K562 (cell line): ENCODE measurements around the gene HK1. TPM values are rescaled to one million over a fixed set of nuclear protein-coding genes. Genes with fewer than 3 reads are reported as not detected.

Experiments
- ATAC-seq: fragments of 200-7000 bp; cut with Tn5 transposase; 3 replicates; pipeline ENCODE4 v1.9.1; 2020; ENCODE audit warnings: moderate library complexity
- BruUV-seq: library from RNA; stranded (reverse); fragments of 400-500 nt; replicated peaks from 2 replicates; lab custom pipeline; 2021; lab: Mats Ljungman, UMichigan
- CTCF ChIA-PET: fragments of 300-600 bp; formaldehyde crosslinking; extraction: SDS; loops from one replicate; lab custom pipeline; 2021; ENCODE audit warnings: low intra/inter-chr PET ratio; lab: Yijun Ruan, JAX
- POLR2A ChIA-PET: fragments of 300-600, 350-650 bp; sonication (Branson Sonifier 250); formaldehyde crosslinking; extraction: SDS; loops from one replicate; lab custom pipeline; 2021; ENCODE audit warnings: antibody characterized with exemption, inconsistent platforms; lab: Yijun Ruan, JAX
- DNase-seq, 4 experiments: peaks; one replicate each; pipeline versions ENCODE4 v3.0.0 to v3.0.0-alpha.2; 2011 to 2018; ENCODE audit warnings: low spot score in 3 of 4, mixed read lengths in 3 of 4; ENCODE audit errors: extremely low read depth in 1 of 4
- FAIRE-seq: peaks from 2 replicates; lab custom pipeline; 2011; peaks lifted over from hg19 to GRCh38; lab: Jason Lieb, UNC
- H2AFZ ChIP-seq: 2 replicates; pipeline ENCODE4 v1.6.0; 2011; ENCODE audit warnings: low read depth, low read length, control low read depth, inconsistent platforms
- H3K27ac ChIP-seq: fragments of 200-600 bp; 3 replicates; pipeline ENCODE4 v1.8.0; 2011; ENCODE audit warnings: low read depth, mild to moderate bottlenecking, control low read depth, inconsistent platforms, low read length, moderate library complexity, mixed read lengths; ENCODE audit errors: extremely low read depth
- H3K27me3 ChIP-seq, 2 experiments: fragments of 300-600 bp in 1 of 2; 2 replicates in 1 of 2; 3 replicates in 1 of 2; pipeline versions ENCODE4 v1.6.0 to v1.8.0; 2011; ENCODE audit warnings: inconsistent platforms in 2 of 2, low read length in 2 of 2, mild to moderate bottlenecking in 1 of 2, mixed read lengths in 1 of 2, moderate library complexity in 1 of 2; ENCODE audit not compliant: control insufficient read depth in 2 of 2, insufficient read depth in 2 of 2
- H3K36me3 ChIP-seq: fragments of 300-600 bp; 3 replicates; pipeline ENCODE4 v1.8.0; 2011; ENCODE audit warnings: mild to moderate bottlenecking, low read length, inconsistent platforms; ENCODE audit not compliant: control insufficient read depth, insufficient read depth
- H3K4me1 ChIP-seq, 2 experiments: fragments of 200-600 bp in 1 of 2; replicated peaks in 1 of 2; 2 replicates in 1 of 2; 3 replicates in 1 of 2; pipeline versions ENCODE4 v1.5.1 to v1.8.0; 2011; ENCODE audit warnings: inconsistent platforms in 2 of 2, low read length in 2 of 2, mild to moderate bottlenecking in 1 of 2, mixed read lengths in 1 of 2, moderate library complexity in 1 of 2; ENCODE audit not compliant: control insufficient read depth in 2 of 2, insufficient read depth in 2 of 2
- H3K4me2 ChIP-seq: 2 replicates; pipeline ENCODE4 v1.6.1; 2011; ENCODE audit warnings: low read length, control low read depth, inconsistent platforms, mixed read lengths; ENCODE audit not compliant: insufficient read depth
- H3K4me3 ChIP-seq: fragments of 200-600 bp; sonication (generic), shearing (Covaris generic); 2 replicates; pipeline ENCODE4 v1.5.1; 2016; ENCODE audit warnings: control low read depth, inconsistent platforms
- H3K79me2 ChIP-seq: fragments of 200-600 bp; 3 replicates; pipeline ENCODE4 v1.8.0; 2011; ENCODE audit warnings: low read length, inconsistent platforms; ENCODE audit not compliant: control insufficient read depth, insufficient read depth
- H3K9ac ChIP-seq, 2 experiments: 2 replicates each; pipeline versions ENCODE4 v1.6.0 to v1.6.1; 2011; ENCODE audit warnings: low read depth in 2 of 2, low read length in 2 of 2, control low read depth in 1 of 2, inconsistent platforms in 1 of 2, mild to moderate bottlenecking in 1 of 2, mixed read lengths in 1 of 2; ENCODE audit not compliant: insufficient read depth in 1 of 2
- H3K9me1 ChIP-seq: one replicate; pipeline ENCODE4 v1.6.0; 2011; ENCODE audit warnings: inconsistent platforms, mild to moderate bottlenecking, low read length, moderate library complexity; ENCODE audit not compliant: control insufficient read depth, insufficient read depth
- H3K9me3 ChIP-seq: replicated peaks from 2 replicates; pipeline ENCODE4 v1.5.1; 2011; ENCODE audit warnings: low read depth, low read length, inconsistent platforms; ENCODE audit not compliant: control insufficient read depth, insufficient read depth
- H4K20me1 ChIP-seq: replicated peaks from 2 replicates; pipeline ENCODE4 v1.6.1; 2011; ENCODE audit warnings: low read length, inconsistent platforms, mixed read lengths; ENCODE audit not compliant: control insufficient read depth, insufficient read depth
- BMI1 ChIP-seq: fragments of 150-350 bp; IDR thresholded peaks from 2 replicates; pipeline ENCODE4 v1.6.1; 2014; ENCODE audit warnings: low read length
- IRF2 ChIP-seq: sonication (generic); formaldehyde crosslinking; IDR thresholded peaks from 2 replicates; pipeline ENCODE4 v1.8.1; 2022; ENCODE audit warnings: mild to moderate bottlenecking, missing genetic modification reagents
- NFIC ChIP-seq: fragments of 450-650 bp; IDR thresholded peaks from 2 replicates; pipeline ENCODE4 v1.6.1; 2017; ENCODE audit warnings: mild to moderate bottlenecking, inconsistent platforms
- POLR2H ChIP-seq: IDR thresholded peaks from 2 replicates; pipeline ENCODE4 v1.6.1; 2016; ENCODE audit warnings: missing genetic modification characterization, low read depth, mild to moderate bottlenecking, control low read depth, missing compliant biosample characterization, moderate library complexity
- RAD21 ChIP-seq, 2 experiments: fragments of 250-450 bp in 1 of 2; fragments of 450-650 bp in 1 of 2; sonication (Bioruptor Pico) in 1 of 2; formaldehyde crosslinking in 1 of 2; IDR thresholded peaks in 1 of 2; conservative IDR thresholded peaks in 1 of 2; 2 replicates each; pipeline versions ENCODE4 v1.4.0 to v1.8.0; 2020 to 2022; ENCODE audit warnings: mild to moderate bottlenecking in 2 of 2, moderate library complexity in 1 of 2
- RBM25 ChIP-seq: fragments of 200-400 bp; formaldehyde crosslinking; IDR thresholded peaks from 2 replicates; pipeline ENCODE4 v1.6.1; 2018; ENCODE audit warnings: low read length, low read depth, moderate library complexity; ENCODE audit not compliant: severe bottlenecking
- ZNF764 ChIP-seq: fragments of 250-450 bp; sonication (Bioruptor Pico); IDR thresholded peaks from 2 replicates; pipeline ENCODE4 v1.4.0; 2020; ENCODE audit warnings: low read depth, mild to moderate bottlenecking, moderate library complexity
- WGBS: fragments of 100-300 bp; shearing (Covaris generic); methylation state at CpG from one replicate; pipeline ENCODE4 v1.1.6; 2016; ENCODE audit warnings: low coverage, mixed read lengths; ENCODE audit not compliant: insufficient coverage; ENCODE audit errors: missing lambda C conversion rate; 5-methylcytosine and 5-hydroxymethylcytosine counted together
- in situ Hi-C: fragments of 300-500 bp; cut with MboI; formaldehyde crosslinking; loops from 4 replicates; pipeline ENCODE4 v1.15.0; 2018; ENCODE audit warnings: inconsistent platforms, mixed read lengths
- intact Hi-C: fragments of 100-400 bp; cut with micrococcal nuclease; formaldehyde crosslinking; loops from 2 replicates; pipeline ENCODE4 v1.14.2; 2022
- polyA plus RNA-seq, 8 experiments: library from polyadenylated mRNA; depleted of rRNA in 4 of 8; stranded (reverse) in 5 of 8; unstranded in 3 of 8; fragments of >200 nt; fragmentation: Nextera tagmentation in 2 of 8; fragmentation: Illumina TruSeq in 1 of 8; extraction: Ambion mirVana in 2 of 8; extraction: Trizol in 1 of 8; gene quantifications; 2 replicates each; pipeline versions ENCODE4 v1.2.1 to v1.2.3, GENCODE V29; 2011 to 2014; ENCODE audit warnings: inconsistent platforms in 1 of 8, missing spikeins in 1 of 8
- total RNA-seq, 7 experiments: library from RNA; depleted of rRNA in 6 of 7; stranded (reverse); fragments of >200 nt in 6 of 7; fragmentation: Illumina TruSeq in 2 of 7; extraction: Trizol in 2 of 7; gene quantifications; 2 replicates each; pipeline versions ENCODE4 v1.2.1 to v1.2.3, GENCODE V29; 2011 to 2021; ENCODE audit warnings: low replicate concordance in 1 of 7
- TF ChIP-seq, protein P1 (sequence below), 3 experiments: fragments of 200-800 bp in 1 of 3; sonication (Bioruptor generic) in 1 of 3; sonication (generic) in 1 of 3; formaldehyde crosslinking in 1 of 3; IDR thresholded peaks; 2 replicates each; pipeline versions ENCODE4 v1.6.1 to v1.8.0; 2016 to 2022; ENCODE audit warnings: mild to moderate bottlenecking in 2 of 3, missing compliant biosample characterization in 2 of 3, missing genetic modification characterization in 2 of 3, missing genetic modification reagents in 1 of 3
- TF ChIP-seq, protein P2 (sequence below): sonication (generic); formaldehyde crosslinking; IDR thresholded peaks from 2 replicates; pipeline ENCODE4 v1.8.1; 2023; ENCODE audit warnings: mild to moderate bottlenecking, missing genetic modification reagents
- TF ChIP-seq, protein P3 (sequence below), 2 experiments: fragments of 450-650 bp; IDR thresholded peaks; 2 replicates each; pipeline ENCODE4 v1.6.1; 2016
- TF ChIP-seq, protein P4 (sequence below): fragments of 450-650 bp; IDR thresholded peaks from 2 replicates; pipeline ENCODE4 v1.6.1; 2016; ENCODE audit warnings: missing biosample characterization, missing genetic modification characterization

HK1 gene
- total and polyA plus RNA-seq, 9 of the 15 experiments (the other 6 are each of a cell fraction or from before 2014, with no cell fraction given): 29.2 to 444 (median 193) TPM

DNA sequence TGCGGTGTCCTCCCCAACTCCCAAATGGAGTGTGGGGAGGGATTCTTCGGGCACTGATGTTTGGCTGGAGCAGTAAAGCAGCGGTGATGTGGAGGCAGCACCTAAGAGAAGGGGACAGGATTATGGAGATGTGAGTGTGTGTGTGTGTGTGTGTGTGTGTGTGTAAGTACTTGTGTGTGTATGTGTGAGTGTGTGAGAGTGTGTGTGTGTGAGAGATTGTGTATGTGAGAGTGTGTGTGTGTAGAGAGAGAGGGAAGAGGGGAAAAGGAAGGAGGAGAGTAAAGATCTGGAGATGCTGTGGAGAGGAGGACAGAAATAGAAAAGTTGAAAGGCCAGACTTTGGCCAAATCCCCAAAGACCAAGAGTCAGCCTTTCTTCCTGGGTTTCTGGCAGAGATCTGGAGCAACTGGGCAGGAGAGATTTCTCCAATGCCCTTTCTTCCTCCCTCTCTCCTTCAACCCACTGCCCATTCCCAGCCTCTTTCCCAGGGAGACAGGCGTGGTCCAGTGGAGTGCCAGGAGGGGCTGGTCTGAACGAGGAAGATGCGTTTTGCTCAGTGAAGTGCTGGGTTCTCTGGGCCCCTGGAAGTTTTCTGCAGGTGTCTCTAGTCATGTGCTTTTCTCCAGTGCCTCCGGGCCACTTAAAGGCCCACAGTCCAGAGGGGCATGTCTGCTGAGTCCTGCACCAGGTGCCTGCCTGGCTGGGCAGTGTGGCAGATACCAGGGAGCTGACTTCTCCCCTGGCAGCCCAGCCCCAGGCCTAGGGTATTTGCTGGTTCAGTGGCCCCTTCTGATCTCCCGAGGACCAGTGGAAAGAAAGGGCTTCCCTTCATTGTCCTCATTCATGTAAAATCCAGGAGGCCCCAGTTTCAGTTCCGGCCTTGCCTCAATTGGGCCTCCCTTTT lies 60.5 kb downstream of the HK1 start (continued):
- TF ChIP-seq, protein P1, sequence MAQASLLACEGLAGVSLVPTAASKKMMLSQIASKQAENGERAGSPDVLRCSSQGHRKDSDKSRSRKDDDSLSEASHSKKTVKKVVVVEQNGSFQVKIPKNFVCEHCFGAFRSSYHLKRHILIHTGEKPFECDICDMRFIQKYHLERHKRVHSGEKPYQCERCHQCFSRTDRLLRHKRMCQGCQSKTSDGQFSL (CRISPR knock-in tag; IDR thresholded peaks at IDR 0.05): no peak
- TF ChIP-seq, protein P1 (tag; IDR thresholded peaks at IDR 0.05): no peak
- TF ChIP-seq, all 486 proteins: peak for 15

DNA sequence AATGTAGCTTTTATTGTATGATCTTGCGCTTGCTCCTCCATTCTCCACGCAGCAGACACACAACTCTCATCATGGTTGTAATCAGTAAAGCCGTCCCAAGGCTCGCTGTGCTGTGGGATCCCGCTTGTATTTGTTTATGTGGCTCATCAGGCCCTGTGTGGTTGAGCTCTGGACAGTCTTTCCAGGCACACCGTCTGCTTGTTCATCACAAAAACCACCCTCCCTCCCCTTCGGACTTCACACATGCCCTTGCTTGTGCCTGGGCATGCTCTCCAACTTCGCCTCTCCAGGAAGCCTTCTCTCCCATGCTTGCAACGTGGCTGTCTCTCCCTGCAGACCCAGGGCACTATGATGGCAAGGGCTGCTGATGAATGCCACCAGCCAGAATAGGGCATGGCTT lies 62.4 kb downstream of the HK1 start:
- CTCF ChIA-PET: no interaction called here
- peaks cover 37 to 43% of the 10 kb centered on the region in 2 experiments for H3K4me1 ChIP-seq

More for the DNA sequence above, 62.4 kb downstream of the HK1 start:
- BruUV-seq: no TSS peak
- H3K4me2 ChIP-seq: no peak overlapping the region
- H3K36me3 ChIP-seq: peaks cover 75% of the 10 kb centered on the region
- peaks cover 54% of the 10 kb centered on the region for H4K20me1 ChIP-seq
- no peaks in the 10 kb centered on the region for H3K9me3 ChIP-seq
- TF ChIP-seq, protein P2, sequence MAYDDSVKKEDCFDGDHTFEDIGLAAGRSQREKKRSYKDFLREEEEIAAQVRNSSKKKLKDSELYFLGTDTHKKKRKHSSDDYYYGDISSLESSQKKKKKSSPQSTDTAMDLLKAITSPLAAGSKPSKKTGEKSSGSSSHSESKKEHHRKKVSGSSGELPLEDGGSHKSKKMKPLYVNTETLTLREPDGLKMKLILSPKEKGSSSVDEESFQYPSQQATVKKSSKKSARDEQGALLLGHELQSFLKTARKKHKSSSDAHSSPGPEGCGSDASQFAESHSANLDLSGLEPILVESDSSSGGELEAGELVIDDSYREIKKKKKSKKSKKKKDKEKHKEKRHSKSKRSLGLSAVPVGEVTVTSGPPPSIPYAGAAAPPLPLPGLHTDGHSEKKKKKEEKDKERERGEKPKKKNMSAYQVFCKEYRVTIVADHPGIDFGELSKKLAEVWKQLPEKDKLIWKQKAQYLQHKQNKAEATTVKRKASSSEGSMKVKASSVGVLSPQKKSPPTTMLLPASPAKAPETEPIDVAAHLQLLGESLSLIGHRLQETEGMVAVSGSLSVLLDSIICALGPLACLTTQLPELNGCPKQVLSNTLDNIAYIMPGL (CRISPR knock-in tag): no peak
- TF ChIP-seq ZNF764 (CRISPR knock-in tag) (no peak), BMI1 (no peak), POLR2H (no peak), RAD21 (CRISPR knock-in tag; conservative IDR thresholded peaks at IDR 0.05 in 1 of 2, IDR thresholded peaks at IDR 0.05 in 1 of 2) (no peak), NFIC (no peak), RBM25 (no peak), IRF2 (CRISPR knock-in tag) (no peak)
- TF ChIP-seq, protein P3, sequence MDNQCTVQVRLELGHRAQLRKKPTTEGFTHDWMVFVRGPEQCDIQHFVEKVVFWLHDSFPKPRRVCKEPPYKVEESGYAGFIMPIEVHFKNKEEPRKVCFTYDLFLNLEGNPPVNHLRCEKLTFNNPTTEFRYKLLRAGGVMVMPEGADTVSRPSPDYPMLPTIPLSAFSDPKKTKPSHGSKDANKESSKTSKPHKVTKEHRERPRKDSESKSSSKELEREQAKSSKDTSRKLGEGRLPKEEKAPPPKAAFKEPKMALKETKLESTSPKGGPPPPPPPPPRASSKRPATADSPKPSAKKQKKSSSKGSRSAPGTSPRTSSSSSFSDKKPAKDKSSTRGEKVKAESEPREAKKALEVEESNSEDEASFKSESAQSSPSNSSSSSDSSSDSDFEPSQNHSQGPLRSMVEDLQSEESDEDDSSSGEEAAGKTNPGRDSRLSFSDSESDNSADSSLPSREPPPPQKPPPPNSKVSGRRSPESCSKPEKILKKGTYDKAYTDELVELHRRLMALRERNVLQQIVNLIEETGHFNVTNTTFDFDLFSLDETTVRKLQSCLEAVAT (IDR thresholded peaks at IDR 0.05): no peak
- TF ChIP-seq, protein P4, sequence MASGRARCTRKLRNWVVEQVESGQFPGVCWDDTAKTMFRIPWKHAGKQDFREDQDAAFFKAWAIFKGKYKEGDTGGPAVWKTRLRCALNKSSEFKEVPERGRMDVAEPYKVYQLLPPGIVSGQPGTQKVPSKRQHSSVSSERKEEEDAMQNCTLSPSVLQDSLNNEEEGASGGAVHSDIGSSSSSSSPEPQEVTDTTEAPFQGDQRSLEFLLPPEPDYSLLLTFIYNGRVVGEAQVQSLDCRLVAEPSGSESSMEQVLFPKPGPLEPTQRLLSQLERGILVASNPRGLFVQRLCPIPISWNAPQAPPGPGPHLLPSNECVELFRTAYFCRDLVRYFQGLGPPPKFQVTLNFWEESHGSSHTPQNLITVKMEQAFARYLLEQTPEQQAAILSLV (tag): no peak
- 91% methylated on average over 9 of the region's 9 CpGs for WGBS
- H3K4me3 ChIP-seq: no peak overlapping the region
- peak overlapping the region in 1 of 2 experiments; percentile 28; a peak in 2 of 4 replicates for H3K9ac ChIP-seq
- intact Hi-C loops (no loop called here), in situ Hi-C loops (no loop called here)
- no peak overlapping the region for H2AFZ ChIP-seq
- H3K9me1 ChIP-seq: no peaks in the 10 kb centered on the region
- no peak overlapping the region for H3K27ac ChIP-seq
- POLR2A ChIA-PET: no interaction called here
- H3K27me3 ChIP-seq: no peaks in the 10 kb centered on the region
- FAIRE-seq (no peak), DNase-seq (no peak), ATAC-seq (no peak)
- H3K79me2 ChIP-seq: peaks cover 99% of the 10 kb centered on the region
